ENCODE measurements around the gene MRPL27.

DNA sequence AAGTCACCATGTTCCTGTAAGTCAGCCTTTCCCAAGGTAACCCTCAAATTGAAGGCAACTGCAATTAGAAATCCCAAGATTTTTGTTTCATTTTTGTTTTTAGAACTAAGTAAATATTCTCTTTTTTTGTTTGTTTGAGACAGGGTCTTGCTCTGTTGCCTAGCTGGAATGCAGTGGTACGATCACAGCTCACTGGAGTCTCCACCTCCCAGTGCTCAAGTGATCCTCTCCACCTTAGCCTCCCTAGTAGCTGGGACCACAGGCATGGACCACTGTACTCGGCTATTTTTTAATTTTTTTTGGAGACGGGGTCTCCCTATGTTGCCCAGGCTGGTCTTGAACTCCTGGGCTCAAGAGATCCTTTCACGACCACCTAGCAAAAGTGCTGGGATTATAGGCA lies 34.9 kb upstream of the MRPL27 start:
- TF ChIP-seq GATA2 (IDR thresholded peaks at IDR 0.05; ENCODE audit: low read depth, low read length) (no peak), GATA3 (IDR thresholded peaks at IDR 0.05; ENCODE audit: low read depth, low read length) (no peak)
